Measurements from ENCODE around the gene JMJD6.

JMJD6 gene

DNA sequence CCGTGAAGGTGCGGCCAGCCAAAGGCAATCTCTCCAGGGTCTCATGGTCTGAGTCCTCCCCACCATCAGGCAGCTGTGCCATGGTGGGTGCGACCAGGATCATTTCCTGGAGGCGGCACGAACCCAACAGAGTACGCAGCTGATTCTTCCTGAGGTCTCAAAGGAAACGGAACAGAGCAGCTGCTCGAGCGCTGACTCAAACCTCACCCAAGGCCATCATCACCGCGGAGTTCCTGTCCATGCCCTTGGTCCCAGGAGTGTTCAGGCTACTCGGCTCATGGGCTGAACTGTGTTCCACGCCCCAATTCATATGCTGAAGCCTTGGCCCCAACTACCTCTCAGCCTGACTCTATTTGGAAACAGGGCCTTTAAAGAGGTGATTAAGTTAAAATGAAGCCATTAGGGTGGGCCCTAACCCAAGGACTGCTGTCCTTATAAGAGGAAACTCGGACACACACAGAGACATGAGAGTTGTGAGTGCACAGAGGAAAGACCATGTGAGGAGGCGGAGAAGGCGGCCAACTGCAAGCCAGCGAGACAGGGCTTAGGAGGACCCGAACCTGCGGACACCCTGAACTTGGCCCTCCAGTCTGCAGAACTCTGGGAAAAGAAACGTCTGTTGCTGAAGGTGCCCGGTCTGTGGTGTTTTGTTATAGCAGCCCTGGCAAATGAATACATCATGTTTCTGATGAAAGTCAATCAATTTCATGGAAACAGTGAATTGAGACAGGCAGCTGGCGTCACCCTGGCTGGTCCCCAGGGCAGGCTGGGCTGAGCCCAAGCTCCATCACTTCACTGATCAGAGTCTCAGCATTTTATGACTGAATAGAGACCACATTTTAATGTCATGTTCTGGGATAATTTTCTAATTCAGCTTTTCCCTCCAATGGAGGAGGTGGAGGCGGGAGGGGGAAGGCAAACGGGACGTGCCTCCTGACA lies 29.4 kb downstream of the JMJD6 start:
- TF ChIP-seq JUND (IDR thresholded peaks at IDR 0.05; ENCODE audit: low read depth), result no peak
- no peak for DNase-seq (ENCODE audit: low read depth in 1 of 2, low spot score in 1 of 2)
- in situ Hi-C loops (cut with HindIII; ENCODE audit: low pct_unique_long_range_greater_than_20kb, low sequenced_read_pairs), result no loop called here

DNA sequence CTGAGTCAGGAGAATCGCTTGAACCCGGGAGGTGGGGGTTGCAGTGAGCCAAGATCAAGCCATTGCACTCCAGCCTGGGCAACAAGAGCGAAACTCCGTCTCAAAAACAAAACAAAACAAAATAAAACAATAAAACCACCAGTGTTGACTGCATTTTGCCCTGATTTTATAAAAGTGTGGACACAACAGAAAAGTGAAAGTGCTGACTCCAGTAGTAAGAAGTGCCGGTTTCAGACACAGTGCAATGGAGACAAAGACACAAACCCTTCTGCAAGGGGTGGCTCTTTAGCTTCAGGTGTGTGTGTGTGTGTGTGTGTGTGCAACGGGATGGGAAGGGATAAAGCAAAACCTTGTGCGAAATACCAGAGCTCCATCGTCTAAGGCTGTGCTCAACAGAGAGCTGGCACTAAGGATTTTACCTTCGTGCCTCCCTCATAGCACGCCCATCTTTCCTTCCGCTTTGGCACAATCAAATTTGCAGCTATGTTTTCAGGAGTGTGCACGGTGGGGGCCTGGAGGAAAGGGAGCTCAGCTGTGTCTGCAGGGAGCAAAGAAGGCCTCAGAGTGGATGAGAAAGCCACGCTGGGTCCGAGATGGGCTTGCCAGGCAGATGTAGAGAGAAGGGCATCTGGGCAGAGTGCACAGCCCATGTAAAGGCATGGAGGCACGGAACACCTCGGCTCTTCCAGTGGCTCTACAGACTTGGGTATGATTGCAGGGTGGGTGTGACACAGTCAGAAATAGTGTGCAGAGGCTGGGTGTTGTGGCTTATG lies 31.2 kb downstream of the JMJD6 start:
- TF ChIP-seq JUND (IDR thresholded peaks at IDR 0.05; ENCODE audit: low read depth), result no peak
- in situ Hi-C loops (cut with HindIII; ENCODE audit: low pct_unique_long_range_greater_than_20kb, low sequenced_read_pairs), result no loop called here
- no peak for DNase-seq (ENCODE audit: low read depth in 1 of 2, low spot score in 1 of 2)

DNA sequence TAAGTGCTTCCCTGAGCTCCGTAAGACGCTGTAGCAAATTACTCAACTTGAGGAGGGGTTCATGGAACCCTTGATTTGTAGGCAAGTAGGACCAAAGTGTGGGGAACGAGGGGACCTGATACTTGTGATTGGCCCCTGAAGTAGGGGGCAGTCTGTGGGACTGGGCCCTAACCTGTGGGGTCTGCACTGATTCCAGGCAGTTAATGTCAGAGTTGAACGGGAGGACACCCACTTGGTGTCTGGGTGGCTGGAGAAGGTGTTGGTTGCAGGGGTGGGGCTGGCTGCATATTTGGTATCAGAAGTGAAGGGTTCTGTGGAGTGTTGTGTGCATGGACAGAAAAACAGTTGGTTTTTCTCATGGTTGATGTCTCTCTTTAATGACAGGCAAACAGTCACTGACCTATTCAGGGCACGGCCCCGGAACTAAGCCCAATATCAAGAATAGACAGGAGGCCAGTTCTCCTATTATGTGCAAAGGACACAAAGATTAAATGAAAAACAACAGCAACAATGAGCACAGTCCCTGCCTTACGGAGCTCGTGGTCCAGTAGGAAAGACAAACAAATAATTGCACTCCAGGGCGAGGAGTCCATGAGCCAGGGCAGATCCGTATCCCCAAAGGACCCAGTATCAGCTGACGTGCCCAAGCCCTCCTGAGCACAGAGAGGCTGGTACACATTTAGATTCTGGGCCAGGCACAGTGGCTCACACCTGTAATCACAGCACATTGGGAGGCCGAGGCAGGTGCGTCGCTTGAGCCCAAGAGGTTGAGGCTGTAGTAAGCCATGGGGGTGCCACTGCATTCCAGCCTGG lies 34.8 kb downstream of the JMJD6 start:
- in situ Hi-C loops (cut with HindIII; ENCODE audit: low pct_unique_long_range_greater_than_20kb, low sequenced_read_pairs), result no loop called here
- no peak for DNase-seq (ENCODE audit: low read depth in 1 of 2, low spot score in 1 of 2)
- no peak for TF ChIP-seq JUND (IDR thresholded peaks at IDR 0.05; ENCODE audit: low read depth)

DNA sequence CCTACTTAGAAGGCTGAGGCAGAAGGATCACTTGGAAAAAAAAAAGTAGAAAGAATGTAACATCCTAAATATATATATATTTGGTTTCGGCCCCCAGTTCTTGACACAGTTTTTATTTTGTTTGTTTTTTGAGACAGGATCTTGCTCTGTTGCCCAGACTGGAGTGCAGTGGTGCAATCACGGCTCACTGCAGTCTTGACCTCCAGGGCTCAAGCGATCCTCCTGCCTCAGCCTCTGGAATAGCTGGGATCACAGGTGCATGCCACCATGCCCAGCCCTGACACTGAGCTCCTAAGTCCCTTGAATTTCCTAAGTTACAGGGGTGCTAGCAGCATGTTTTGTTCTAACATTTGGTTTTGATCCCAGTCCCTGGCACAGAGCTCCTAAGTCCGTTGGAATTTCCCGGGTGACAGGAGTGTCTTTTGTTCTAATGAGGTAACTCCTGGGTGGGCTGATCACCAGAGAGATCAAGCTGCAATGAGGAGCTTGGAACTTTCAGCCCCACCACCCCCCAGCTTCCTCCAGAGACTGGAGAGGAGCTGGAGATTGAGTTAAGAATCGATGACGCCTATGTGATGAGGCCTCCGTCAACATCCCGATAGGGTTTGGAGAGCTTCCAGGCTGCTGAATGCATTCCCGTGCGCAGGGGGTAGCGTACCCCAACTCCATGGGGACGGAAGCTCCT lies 35.7 kb downstream of the JMJD6 start:
- in situ Hi-C loops (cut with HindIII; ENCODE audit: low pct_unique_long_range_greater_than_20kb, low sequenced_read_pairs), result no loop called here
- DNase-seq (ENCODE audit: low read depth in 1 of 2, low spot score in 1 of 2), result no peak
- no peak for TF ChIP-seq JUND (IDR thresholded peaks at IDR 0.05; ENCODE audit: low read depth)

DNA sequence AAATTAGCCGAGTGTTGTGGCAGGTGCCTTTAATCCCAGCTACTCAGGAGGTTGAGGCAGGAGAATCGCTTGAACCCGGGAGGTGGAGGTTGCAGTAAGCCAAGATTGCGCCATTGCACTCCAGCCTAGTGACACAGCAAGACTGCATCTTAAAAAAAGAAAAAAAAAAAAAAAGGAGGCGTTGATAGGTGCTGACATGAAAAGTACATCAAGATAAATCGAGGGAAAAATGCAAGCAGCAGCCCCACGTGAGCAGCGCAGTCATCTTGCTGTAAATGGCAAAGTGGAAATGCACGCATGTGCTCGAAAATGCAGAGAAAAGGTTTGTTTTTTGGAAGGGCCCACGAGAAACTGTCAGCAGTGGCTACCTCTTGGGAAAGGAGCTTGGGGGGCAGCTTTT lies 36.5 kb downstream of the JMJD6 start:
- no peak for TF ChIP-seq JUND (IDR thresholded peaks at IDR 0.05; ENCODE audit: low read depth)
- in situ Hi-C loops (cut with HindIII; ENCODE audit: low pct_unique_long_range_greater_than_20kb, low sequenced_read_pairs), result no loop called here
- DNase-seq (ENCODE audit: low read depth in 1 of 2, low spot score in 1 of 2), result no peak

DNA sequence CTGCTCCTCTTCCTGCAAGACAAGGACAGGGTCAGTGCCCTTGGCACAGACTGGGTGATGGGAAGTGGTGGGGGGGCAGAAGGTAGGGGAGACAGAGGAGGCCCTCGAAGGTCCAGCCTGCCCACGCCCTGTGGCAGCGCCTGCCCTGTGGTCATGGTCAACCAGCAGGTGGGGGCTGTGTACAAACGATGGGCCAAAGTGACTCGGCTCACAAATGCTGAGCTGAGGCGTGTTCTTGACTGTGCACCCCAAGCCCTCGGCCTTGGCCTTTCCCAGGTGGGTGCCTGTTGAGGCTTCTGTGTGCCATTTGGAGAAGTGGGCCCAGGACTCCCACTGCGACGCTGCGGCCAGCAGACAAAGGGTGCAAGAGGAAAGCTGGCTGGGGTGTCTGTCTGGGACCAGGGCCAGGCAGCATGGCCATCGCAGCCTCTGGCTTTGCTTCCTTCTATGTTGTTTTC lies 38.2 kb downstream of the JMJD6 start:
- no peak for DNase-seq (ENCODE audit: low read depth in 1 of 2, low spot score in 1 of 2)
- in situ Hi-C loops (cut with HindIII; ENCODE audit: low pct_unique_long_range_greater_than_20kb, low sequenced_read_pairs), result no loop called here
- TF ChIP-seq JUND (IDR thresholded peaks at IDR 0.05; ENCODE audit: low read depth), result no peak

DNA sequence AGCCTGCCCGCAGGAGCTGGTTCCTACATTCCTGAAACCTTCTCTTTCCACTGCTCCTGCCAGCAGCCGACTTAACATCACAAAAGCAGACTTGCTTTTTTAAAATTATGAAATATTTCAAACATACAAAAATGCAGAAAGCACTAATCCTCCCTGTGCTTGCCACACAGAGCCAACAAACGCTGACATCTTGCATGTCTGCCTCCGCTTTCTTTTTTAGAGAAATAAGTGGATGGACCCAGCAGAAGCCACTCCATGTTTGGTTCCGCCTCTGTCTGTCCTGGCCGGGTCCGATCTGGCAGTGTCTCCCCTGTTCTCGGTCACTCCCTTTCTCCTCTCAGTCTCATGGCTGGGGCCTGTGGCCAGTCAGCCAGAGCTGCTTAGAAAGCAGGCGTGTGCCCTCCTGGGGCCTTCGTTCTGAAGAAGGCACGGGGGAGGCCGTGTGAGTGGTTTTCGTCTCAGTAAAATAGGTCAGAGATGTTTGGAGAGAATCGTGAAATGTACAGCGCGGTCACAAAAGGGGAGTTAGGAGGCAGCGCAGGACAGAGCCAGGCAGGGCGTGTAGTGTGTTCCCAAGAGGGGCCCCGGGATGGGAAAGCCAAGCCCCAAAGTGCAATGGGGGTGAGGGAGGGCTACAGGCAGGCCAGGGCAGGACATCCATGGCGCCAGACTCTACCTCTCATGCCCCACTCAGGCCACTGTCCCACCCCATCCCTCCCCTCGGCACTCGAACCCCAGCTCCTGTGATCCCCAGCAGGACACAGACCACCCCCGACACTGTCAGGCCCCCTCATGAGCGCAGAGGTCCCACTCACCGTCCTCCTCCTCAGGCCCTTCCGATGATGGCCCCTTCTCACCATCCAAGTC lies 38.9 kb downstream of the JMJD6 start:
- TF ChIP-seq JUND (IDR thresholded peaks at IDR 0.05; ENCODE audit: low read depth), result no peak
- DNase-seq (ENCODE audit: low read depth in 1 of 2, low spot score in 1 of 2), result no peak
- in situ Hi-C loops (cut with HindIII; ENCODE audit: low pct_unique_long_range_greater_than_20kb, low sequenced_read_pairs), result no loop called here

DNA sequence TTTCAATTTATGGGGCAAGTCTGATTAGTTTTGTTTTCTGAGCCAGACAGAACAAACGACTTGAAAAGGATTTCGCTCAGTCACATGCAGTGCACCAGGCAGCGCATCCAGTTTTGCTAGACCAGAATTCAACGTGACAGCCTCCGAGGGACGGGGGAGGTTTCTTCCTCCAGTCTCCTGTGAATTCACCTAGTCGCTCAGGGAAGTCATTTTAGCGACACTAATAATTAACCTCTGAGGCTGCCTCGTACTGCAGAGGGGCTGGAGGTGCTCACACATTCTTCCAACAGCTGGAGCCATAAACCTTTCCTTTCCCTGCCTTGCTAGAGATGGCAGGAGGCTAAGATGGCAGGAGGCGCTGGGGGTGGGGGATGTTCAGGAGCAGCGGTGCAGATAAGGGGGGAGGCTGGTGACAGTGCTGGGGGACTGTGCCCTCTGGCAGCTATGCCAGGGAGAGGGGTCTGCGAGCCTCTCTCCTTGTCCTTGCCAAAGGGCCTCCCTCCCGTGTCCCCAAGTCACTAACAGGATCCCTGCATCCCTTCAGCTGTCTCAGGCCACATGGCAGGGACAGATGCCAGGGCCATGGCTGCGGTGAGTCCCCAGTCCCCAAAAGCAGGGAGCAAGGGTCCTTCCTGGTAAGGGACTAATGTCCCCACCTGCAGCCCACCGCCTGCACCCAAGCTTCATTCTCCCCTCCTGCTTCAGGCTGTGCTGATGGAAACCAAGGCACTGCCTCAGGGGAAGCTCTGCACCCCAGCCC lies 39.7 kb downstream of the JMJD6 start:
- peak in 1 of 2 experiments; percentile 50 for DNase-seq (ENCODE audit: low read depth in 1 of 2, low spot score in 1 of 2)
- in situ Hi-C loops (cut with HindIII; ENCODE audit: low pct_unique_long_range_greater_than_20kb, low sequenced_read_pairs), result no loop called here
- no peak for TF ChIP-seq JUND (IDR thresholded peaks at IDR 0.05; ENCODE audit: low read depth)

DNA sequence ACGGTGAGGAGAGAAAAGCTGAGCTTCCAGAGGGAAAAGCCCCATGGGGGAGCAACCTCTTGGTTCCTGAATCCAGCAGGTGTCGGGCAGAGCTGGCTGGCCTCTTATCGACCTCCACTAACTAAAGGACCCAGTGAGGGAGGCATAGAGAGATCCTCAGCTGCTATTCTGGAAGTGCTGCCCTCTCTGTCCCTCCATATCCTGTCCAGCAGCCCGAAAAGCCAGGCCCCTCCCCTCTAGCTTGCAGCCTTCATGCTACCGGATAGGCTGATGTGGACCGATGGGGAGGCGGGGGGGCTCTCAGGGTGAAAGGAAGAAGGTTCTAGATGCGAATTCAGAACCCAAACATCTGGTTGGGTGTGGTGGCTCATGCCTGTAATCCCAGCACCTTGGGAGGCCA lies 40.6 kb downstream of the JMJD6 start:
- no peak for DNase-seq (ENCODE audit: low read depth in 1 of 2, low spot score in 1 of 2)
- no peak for TF ChIP-seq JUND (IDR thresholded peaks at IDR 0.05; ENCODE audit: low read depth)
- in situ Hi-C loops (cut with HindIII; ENCODE audit: low pct_unique_long_range_greater_than_20kb, low sequenced_read_pairs), result no loop called here

DNA sequence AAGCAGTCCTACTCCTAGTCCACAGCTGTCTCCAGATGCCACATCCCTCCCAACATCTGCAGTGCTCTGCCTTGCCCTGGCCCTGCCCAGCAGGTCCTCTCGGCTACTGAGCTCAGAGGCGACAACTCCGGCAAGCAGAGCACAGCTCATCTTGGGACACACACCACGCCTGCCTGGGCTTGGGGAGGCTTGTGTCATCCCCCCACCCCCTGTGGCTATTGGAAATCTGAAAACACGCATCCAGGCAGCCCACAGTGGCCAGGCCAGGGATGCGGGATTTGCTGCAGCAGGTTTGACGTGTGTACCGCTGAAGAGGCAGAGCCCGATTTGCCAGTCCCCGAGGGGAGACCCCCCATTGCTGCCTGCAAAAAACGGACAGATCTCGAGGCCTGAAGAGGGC lies 41.0 kb downstream of the JMJD6 start:
- DNase-seq (ENCODE audit: low read depth in 1 of 2, low spot score in 1 of 2), result no peak
- in situ Hi-C loops (cut with HindIII; ENCODE audit: low pct_unique_long_range_greater_than_20kb, low sequenced_read_pairs), result no loop called here
- TF ChIP-seq JUND (IDR thresholded peaks at IDR 0.05; ENCODE audit: low read depth), result no peak

All from T47D (cell line).